ENCODE results near the gene ARVCF.

Gene ARVCF

DNA sequence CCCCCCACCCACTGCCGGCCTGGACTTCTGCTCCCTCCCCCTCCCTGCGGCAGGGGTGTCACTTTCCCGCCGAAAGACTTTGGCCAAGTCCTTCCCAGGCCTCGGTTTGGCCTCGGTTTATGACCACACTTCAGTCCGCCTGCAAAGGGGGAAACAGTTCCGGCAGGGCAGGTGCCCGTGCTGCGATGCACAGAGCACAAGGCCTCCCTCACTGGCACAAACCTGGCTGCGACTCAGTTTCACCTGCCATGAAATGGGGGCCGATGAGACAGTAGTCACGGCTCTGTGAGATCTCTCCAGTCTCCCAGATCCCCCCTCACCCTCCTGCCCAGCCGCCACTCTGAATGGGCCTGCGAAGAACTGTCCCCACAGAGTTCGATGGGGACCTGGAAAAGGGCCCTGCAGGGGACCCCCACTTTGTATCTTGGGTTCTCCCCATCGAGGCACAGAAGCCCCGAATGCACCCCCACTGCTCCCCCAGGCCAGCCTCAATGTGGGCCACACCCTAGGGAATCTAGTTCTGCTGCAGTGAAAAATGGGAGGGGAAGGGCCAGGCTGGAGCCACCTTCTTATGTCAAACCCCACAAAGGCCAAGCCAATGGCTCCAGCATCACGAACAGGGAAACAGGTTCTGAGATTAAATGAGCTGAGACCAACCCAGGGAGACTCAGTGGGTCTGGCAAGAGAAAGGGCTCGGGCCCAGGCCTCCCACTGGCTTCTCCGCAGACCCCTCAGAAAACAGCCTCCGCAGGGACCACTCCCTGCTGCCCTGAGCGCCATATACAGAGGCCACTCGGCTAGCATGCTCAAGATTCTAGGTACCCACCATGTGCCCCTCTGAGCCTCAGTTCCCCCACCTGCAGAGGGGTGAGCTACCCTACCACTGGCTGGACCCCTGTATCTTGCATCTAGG, 29.0 kb downstream of the ARVCF start:
- in situ Hi-C loops (cut with HindIII; ENCODE audit: low pct_unique_long_range_greater_than_20kb, low sequenced_read_pairs), result no loop called here
- no peak for DNase-seq (ENCODE audit: low read depth in 1 of 2, low spot score in 1 of 2)
- no peak for TF ChIP-seq JUND (IDR thresholded peaks at IDR 0.05; ENCODE audit: low read depth)

DNA sequence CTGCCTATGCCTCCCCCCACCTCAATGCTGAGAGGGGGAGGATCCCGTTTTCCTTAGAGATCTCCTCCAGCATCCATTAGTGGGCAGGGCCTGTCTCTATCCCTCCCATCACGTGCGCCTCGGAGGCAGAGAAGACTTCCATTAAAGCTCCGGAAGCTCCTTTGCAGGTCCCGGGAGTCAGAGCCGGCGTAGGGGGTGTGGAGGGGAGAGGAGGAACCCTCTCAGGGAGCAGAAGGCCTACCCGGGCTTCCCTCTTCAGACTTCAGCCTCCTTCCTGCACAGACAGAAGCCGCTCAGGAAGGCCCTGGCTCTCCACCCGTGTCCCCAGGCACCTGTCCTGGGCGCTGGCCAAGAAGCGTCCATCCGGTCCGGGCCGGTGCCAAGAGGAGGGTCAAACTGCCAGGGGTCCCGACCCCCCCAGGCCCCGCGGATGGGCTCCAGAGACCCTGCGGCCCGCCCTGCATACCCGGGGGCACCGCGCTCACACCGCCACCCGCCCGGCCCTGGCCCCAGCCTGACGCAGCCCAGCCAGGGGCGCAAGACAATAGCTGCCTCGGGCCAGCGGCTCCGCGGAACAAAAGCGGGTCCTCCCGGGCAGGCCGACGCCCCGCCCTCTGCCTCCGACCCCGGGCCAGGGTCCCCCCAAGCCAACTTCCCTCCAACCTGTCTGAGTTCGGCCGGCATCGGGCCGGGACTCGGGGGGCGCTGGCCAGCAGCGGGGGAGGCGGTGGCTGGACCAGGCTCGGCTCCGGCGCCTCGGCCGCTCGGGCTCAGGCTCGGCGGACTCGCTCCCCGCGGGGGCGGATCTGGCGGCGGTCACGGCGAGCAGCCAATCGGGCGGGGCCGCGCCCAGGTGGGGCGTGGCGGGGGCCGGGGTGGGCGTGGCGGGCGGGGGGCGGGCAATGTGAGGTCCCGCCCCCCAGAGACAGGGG, 29.9 kb downstream of the ARVCF start:
- TF ChIP-seq JUND (IDR thresholded peaks at IDR 0.05; ENCODE audit: low read depth), result no peak
- in situ Hi-C loops (cut with HindIII; ENCODE audit: low pct_unique_long_range_greater_than_20kb, low sequenced_read_pairs), result no loop called here

DNA sequence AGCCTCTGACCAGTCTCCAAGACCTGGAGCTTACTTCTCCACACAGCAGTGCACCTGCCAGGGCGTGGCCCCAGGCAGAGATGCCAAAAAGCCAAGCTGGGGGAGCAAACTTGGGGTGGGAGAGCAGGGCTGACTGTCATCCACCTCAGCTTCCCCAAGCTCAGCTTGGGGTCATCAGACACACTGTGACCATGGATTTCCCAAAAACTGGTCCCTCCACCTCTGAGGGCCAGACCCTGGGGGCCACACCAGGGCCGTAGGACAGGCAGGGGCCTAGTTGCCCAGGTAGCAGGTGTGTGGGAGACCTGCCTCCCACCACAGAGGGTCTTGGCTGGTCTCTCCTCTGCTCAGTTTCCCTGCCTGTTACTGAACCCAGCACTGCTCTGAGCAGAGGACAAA, 30.6 kb downstream of the ARVCF start:
- in situ Hi-C loops (cut with HindIII; ENCODE audit: low pct_unique_long_range_greater_than_20kb, low sequenced_read_pairs), result no loop called here
- DNase-seq (ENCODE audit: low read depth in 1 of 2, low spot score in 1 of 2), result no peak
- no peak for TF ChIP-seq JUND (IDR thresholded peaks at IDR 0.05; ENCODE audit: low read depth)

More for the DNA sequence above, 29.9 kb downstream of the ARVCF start:
- DNase-seq (ENCODE audit: low read depth in 1 of 2, low spot score in 1 of 2), result peak; percentile 75 to 81

DNA sequence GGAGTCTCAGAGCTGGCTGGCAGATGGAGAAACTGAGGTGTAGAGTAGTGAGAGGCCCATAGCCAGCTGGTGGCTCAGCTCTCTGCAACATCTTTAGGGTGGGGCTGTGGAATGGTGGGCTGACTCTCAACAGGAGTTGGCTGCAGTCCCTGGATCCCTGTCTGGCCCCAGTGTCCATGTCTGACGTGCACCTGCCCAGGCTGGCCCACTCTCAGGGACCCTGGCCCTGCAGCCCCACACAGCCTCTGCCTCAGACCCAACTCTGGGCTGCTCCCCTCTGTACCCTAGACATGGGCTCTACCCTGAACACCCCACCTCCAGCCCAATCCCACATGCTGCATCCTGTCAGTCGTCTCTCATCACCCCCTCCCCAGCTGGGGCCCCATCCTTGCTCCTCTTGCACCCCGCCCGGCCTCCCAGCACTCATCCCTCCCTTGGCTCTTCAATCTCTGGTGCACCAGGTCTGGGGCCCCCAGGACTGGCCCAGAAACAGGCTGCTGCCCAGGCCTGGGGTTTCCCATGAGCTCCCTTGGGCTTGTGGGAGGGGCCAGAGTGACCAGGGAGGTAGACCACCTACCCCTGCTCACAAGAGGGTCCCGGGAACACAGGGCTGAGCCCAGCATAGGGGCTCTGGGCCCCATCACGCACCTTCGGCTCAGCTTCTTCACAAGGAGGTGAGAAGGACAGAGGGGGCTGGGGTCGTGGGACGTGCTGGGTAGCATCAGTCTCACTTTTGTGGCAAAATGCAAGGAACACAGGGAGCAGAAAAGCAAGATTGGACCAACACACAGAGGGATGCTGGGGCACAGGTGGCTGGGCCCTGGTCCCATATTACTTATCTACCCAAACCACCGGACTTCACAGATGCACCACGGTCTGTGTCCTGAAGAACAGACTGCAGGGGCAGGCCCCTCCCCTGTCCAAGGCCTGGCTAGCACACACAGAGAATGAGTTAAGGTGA, 31.5 kb downstream of the ARVCF start:
- DNase-seq (ENCODE audit: low read depth in 1 of 2, low spot score in 1 of 2), result no peak
- in situ Hi-C loops (cut with HindIII; ENCODE audit: low pct_unique_long_range_greater_than_20kb, low sequenced_read_pairs), result no loop called here
- TF ChIP-seq JUND (IDR thresholded peaks at IDR 0.05; ENCODE audit: low read depth), result no peak

DNA sequence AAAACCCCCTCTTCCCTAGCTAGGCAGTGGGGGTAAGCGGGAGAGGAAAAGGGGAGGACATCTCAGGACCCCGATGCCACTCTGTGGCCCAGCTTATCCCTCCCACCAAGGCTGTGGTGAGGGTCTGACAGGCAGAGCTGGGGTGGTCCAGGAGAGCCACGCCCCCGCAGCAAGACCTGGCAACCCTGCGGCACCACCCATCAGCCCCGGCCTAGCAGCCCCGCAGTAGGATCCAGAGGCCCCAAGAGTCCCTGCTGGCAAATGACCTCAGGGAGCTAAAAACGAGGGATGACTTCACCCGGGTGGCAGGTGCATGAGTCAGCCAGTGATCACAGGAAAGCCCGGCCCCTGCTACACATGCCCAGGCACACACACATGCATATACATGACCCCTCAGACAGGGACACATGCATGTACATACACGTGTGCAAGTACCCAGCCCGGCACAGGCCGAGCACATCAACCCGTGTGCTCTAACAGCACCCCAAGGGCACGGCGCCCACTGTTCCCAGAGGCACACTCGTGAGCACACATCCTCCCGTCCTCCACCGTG, 32.3 kb downstream of the ARVCF start:
- no peak for TF ChIP-seq JUND (IDR thresholded peaks at IDR 0.05; ENCODE audit: low read depth)
- in situ Hi-C loops (cut with HindIII; ENCODE audit: low pct_unique_long_range_greater_than_20kb, low sequenced_read_pairs), result no loop called here
- peak in 1 of 2 experiments; percentile 31 for DNase-seq (ENCODE audit: low read depth in 1 of 2, low spot score in 1 of 2)

DNA sequence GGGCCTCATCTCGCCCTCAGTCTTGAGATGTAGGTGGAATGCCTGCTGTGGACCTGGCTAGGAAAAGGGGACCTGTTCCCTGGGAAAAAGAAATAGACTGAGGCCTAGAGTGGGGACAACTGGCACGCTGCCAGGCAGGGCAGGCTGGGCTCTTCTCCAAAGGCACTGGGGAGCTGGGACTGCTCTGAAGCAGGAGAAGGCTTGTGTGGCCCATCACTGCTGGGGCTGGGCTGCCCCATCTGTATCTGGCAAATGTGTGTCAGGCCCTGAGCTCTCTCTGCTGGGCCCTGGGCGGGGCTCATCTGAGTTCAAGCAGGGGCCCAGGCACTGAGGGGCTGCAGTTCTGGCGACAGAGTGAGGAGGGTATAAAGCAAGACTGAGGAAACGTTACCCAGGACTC, 32.9 kb downstream of the ARVCF start:
- TF ChIP-seq JUND (IDR thresholded peaks at IDR 0.05; ENCODE audit: low read depth), result no peak
- in situ Hi-C loops (cut with HindIII; ENCODE audit: low pct_unique_long_range_greater_than_20kb, low sequenced_read_pairs), result no loop called here
- DNase-seq (ENCODE audit: low read depth in 1 of 2, low spot score in 1 of 2), result no peak

DNA sequence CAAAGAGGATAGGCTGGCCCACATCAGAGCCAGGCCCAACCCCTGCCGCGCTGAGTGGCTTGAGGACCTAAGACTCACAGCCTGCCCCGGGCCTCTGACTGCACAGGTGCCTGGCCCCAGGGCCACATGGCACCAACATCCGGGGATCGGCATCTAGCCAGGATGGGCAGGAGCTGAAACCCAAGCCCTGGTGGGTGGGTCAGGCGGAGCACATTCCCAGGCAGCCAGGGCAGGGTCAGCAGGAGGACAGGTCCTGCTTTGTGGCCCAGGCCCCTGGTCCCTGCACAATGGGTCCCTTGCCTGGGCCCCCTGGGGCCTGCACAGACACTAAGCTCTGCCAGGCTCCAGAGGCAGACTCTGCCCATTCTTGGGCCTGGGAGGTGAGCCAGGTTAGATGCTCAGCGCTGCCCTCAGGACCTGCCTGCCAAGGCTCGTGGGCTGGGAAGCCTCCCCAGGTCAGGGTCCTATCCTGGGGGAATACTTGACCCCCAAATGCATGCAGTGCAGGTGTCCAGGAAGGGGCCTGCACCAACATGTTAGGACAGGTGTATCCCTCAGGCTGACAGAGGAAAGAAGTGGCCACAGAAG, 33.5 kb downstream of the ARVCF start:
- no peak for DNase-seq (ENCODE audit: low read depth in 1 of 2, low spot score in 1 of 2)
- no peak for TF ChIP-seq JUND (IDR thresholded peaks at IDR 0.05; ENCODE audit: low read depth)
- in situ Hi-C loops (cut with HindIII; ENCODE audit: low pct_unique_long_range_greater_than_20kb, low sequenced_read_pairs), result no loop called here

DNA sequence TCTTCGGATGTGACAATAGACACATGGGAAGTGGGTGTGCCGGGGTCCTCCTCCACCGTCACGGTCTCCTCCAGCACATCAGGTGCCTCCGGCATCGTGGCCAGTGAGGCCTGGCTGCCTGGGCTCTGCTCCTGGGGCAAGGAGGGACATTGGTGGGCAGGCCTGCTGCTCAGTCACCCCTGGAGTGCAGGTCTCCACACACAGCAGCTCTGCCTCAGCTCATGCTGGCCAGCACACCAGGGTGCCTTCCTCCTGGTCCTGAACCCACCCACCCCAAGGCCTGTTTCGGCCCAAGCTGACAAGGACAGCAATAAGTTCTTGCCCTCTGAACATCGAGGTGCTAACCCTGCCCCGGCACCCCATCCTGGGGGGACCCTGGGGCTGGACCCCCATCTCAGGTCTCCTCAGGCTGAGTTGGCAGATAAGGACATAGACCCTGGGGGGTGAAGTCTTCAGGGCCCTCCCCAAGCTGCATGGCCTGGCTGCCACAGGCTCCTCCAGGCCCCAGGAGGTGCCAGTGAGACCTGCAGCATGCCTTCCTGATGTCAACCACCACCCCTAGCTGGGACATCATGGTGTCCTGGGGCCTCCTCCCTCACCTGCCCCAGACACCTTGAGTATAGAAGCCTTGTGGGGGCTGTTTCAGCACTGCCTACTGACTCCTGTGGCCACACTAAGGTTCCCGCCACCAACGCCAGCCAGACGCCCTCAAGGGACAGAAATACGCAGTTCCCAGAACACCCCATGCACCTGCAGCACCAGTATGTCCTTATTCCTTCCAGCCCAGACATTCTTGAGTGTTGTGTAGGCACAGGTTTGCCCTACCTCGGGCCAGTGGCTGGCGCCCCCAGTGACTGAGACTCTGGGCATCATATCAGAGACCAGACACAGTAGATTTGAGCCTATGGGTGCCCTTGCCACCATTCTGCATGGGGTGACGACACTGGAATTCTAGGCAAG, 34.4 kb downstream of the ARVCF start:
- TF ChIP-seq JUND (IDR thresholded peaks at IDR 0.05; ENCODE audit: low read depth), result no peak
- DNase-seq (ENCODE audit: low read depth in 1 of 2, low spot score in 1 of 2), result no peak
- in situ Hi-C loops (cut with HindIII; ENCODE audit: low pct_unique_long_range_greater_than_20kb, low sequenced_read_pairs), result no loop called here

DNA sequence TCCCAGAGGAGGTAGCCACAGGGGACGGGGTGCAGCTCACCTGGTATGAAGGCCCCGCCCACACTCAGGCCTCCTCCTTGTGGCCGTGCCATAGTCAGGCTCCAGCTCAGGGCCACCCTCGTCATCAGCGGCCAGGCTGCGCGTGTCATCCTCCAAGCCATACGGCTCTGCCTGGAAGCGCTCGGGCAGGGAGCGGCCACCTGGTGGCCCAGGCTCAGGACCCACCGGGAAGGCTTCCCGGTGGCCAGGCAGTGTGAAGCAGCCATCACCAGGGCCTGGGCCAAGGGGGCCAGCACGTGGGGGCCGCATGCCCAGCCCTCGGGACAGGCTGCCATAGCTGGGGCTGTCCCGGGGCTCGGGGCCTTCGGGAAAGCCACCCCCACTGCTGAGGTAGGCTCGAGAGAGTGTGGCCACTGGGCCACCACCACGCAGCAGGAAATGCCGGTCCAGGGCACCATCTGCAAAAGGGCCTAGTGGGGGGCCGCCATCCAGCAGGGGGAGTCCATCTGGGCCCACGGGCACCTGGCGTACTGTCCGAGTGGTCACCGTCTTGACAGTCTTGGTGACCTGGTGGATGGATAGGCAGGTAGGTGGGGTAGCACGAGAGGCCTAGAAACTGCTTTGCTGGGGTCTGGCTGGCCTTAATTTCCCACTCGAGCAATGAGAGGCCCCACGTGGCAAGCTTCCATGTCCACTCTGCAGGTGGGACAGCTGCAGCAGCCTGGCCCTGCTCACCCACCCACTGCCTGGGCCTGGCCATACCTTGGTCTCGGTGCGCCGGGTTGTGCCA, 35.3 kb downstream of the ARVCF start:
- no peak for TF ChIP-seq JUND (IDR thresholded peaks at IDR 0.05; ENCODE audit: low read depth)
- DNase-seq (ENCODE audit: low read depth in 1 of 2, low spot score in 1 of 2), result no peak
- in situ Hi-C loops (cut with HindIII; ENCODE audit: low pct_unique_long_range_greater_than_20kb, low sequenced_read_pairs), result no loop called here

DNA sequence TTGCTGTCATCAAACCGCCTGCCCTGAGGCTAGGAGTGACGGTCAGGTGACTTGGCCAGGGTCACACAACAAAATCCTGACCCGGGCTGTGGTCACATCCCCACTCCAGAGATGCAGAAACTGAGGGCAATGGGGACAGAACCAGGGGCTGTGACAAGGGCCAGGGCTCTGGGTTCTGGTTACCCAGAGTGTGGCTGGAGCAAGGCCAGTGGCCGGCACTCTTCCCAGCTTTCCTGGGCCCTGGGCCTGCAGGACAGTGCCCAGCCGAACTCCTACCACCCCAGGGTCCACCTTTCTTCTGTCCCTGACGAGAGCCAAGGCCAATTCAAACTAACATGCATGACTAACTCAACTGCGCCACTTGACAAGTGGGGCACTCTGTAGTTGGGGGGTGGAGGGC, 35.9 kb downstream of the ARVCF start:
- in situ Hi-C loops (cut with HindIII; ENCODE audit: low pct_unique_long_range_greater_than_20kb, low sequenced_read_pairs), result no loop called here

More for the DNA sequence above, 35.9 kb downstream of the ARVCF start:
- no peak for DNase-seq (ENCODE audit: low read depth in 1 of 2, low spot score in 1 of 2)
- no peak for TF ChIP-seq JUND (IDR thresholded peaks at IDR 0.05; ENCODE audit: low read depth)
